Measurements from ENCODE around the gene FOXS1.

FOXS1 gene

GRCh38 chr20:31821427-31821826 is 24.0 kb downstream of the FOXS1 start:
- no peaks in the 10 kb centered on the region for H3K36me3 ChIP-seq
- H3K9me3 ChIP-seq = no peaks in the 10 kb centered on the region
- H3K4me3 ChIP-seq (ENCODE audit: low read depth in 1 of 2, low read length in 1 of 2) = no peak overlapping the region
- H3K27ac ChIP-seq = no peak overlapping the region
- TF ChIP-seq, protein P1, sequence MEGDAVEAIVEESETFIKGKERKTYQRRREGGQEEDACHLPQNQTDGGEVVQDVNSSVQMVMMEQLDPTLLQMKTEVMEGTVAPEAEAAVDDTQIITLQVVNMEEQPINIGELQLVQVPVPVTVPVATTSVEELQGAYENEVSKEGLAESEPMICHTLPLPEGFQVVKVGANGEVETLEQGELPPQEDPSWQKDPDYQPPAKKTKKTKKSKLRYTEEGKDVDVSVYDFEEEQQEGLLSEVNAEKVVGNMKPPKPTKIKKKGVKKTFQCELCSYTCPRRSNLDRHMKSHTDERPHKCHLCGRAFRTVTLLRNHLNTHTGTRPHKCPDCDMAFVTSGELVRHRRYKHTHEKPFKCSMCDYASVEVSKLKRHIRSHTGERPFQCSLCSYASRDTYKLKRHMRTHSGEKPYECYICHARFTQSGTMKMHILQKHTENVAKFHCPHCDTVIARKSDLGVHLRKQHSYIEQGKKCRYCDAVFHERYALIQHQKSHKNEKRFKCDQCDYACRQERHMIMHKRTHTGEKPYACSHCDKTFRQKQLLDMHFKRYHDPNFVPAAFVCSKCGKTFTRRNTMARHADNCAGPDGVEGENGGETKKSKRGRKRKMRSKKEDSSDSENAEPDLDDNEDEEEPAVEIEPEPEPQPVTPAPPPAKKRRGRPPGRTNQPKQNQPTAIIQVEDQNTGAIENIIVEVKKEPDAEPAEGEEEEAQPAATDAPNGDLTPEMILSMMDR (IDR thresholded peaks at IDR 0.05) = no peak
- peaks cover 3 to 7% of the 10 kb centered on the region in 2 experiments for H3K4me1 ChIP-seq (ENCODE audit: control insufficient read depth in 1 of 2, insufficient read depth in 1 of 2, low read depth in 1 of 2, low read length in 1 of 2)
- peaks cover 8% of the 10 kb centered on the region for H3K27me3 ChIP-seq

GRCh38 chr20:31820228-31820627 is 25.2 kb downstream of the FOXS1 start:
- no peaks in the 10 kb centered on the region for H3K36me3 ChIP-seq
- H3K9me3 ChIP-seq = no peaks in the 10 kb centered on the region
- TF ChIP-seq, protein P1 (IDR thresholded peaks at IDR 0.05) = no peak
- no peak overlapping the region for H3K27ac ChIP-seq
- H3K4me3 ChIP-seq (ENCODE audit: low read depth in 1 of 2, low read length in 1 of 2) = no peak overlapping the region
- peaks cover 3 to 7% of the 10 kb centered on the region in 2 experiments for H3K4me1 ChIP-seq (ENCODE audit: control insufficient read depth in 1 of 2, insufficient read depth in 1 of 2, low read depth in 1 of 2, low read length in 1 of 2)
- peaks cover 8% of the 10 kb centered on the region for H3K27me3 ChIP-seq

- H3K27me3 ChIP-seq = peaks cover 8% of the 10 kb centered on the region
- no peaks in the 10 kb centered on the region for H3K36me3 ChIP-seq
- H3K27ac ChIP-seq = no peak within 1 kb of the TSS
- no peaks in the 10 kb centered on the region for H3K9me3 ChIP-seq
- TF ChIP-seq, protein P1 (IDR thresholded peaks at IDR 0.05) = no peak
- no peak within 1 kb of the TSS for H3K4me3 ChIP-seq (ENCODE audit: low read depth in 1 of 2, low read length in 1 of 2)
- peaks cover 3 to 7% of the 10 kb centered on the region in 2 experiments for H3K4me1 ChIP-seq (ENCODE audit: control insufficient read depth in 1 of 2, insufficient read depth in 1 of 2, low read depth in 1 of 2, low read length in 1 of 2)
Measured at GRCh38 chr20:31819083-31819784, 26.2 kb downstream of the FOXS1 start, which contains the start of gene MYLK2. TSS of gene MYLK2 (plus strand) at chr20:31819356. CDS start at chr20:31819581, 225 bp downstream.

- no peak overlapping the region for H3K4me3 ChIP-seq (ENCODE audit: low read depth in 1 of 2, low read length in 1 of 2)
- no peaks in the 10 kb centered on the region for H3K36me3 ChIP-seq
- no peak overlapping the region for H3K27ac ChIP-seq
- H3K4me1 ChIP-seq (ENCODE audit: control insufficient read depth in 1 of 2, insufficient read depth in 1 of 2, low read depth in 1 of 2, low read length in 1 of 2) = peaks cover 3 to 7% of the 10 kb centered on the region in 2 experiments
- H3K9me3 ChIP-seq = no peaks in the 10 kb centered on the region
- TF ChIP-seq, protein P1 (IDR thresholded peaks at IDR 0.05) = no peak
- peaks cover 8% of the 10 kb centered on the region for H3K27me3 ChIP-seq
Measured at GRCh38 chr20:31818376-31818908, 27.0 kb downstream of the FOXS1 start.

DNA sequence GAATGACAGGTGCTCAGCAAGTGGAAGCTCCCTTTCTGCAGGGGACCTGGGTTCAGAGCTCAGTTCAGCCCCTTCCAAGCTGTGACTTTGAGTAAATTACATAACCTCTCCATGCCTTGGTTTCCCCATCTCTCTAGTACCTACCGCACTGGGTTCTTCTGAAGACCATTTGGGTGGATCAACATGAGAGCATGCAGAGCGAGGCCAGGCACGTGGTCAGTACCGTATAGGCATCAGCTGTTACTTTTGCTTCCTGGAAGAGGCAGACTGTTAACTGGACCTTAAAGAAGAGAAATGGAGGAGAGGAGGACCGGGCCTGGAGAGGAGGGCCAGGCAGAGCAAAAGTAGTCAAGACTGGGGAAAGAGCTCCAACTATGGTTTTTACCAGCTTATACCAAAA is 27.9 kb downstream of the FOXS1 start:
- Histone ChIP-seq H3K9me3 (no peaks in the 10 kb centered on the region), H3K36me3 (no peaks in the 10 kb centered on the region), H3K27ac (no peak overlapping the region), H3K4me3 (ENCODE audit: low read depth in 1 of 2, low read length in 1 of 2) (no peak overlapping the region), H3K4me1 (ENCODE audit: control insufficient read depth in 1 of 2, insufficient read depth in 1 of 2, low read depth in 1 of 2, low read length in 1 of 2) (peaks cover 0 to 1% of the 10 kb centered on the region in 2 experiments), H3K27me3 (peaks cover 5% of the 10 kb centered on the region)
- TF ChIP-seq, protein P1 (IDR thresholded peaks at IDR 0.05) = no peak
